ENCODE results near the gene TMEM203. TPM values are rescaled to one million over a fixed set of nuclear protein-coding genes. Genes with fewer than 3 reads are reported as not detected.

TMEM203 gene
- total RNA-seq, 2 donors from 2014 or later: 25.0 to 43.9 TPM

- peaks cover 4 to 7% of the 10 kb centered on the region in 2 donors for H3K4me1 Mint-ChIP-seq (ENCODE audit: low read depth in 2 of 2)
- H3K4me3 Mint-ChIP-seq: no peak overlapping the region
- H3K36me3 Mint-ChIP-seq: no peaks in the 10 kb centered on the region
- no peaks in the 10 kb centered on the region for H3K27me3 Mint-ChIP-seq
- DNase-seq (ENCODE audit: low spot score) (no peak), ATAC-seq (no peak)
- H3K9me3 Mint-ChIP-seq: no peaks in the 10 kb centered on the region
- no peak overlapping the region for H3K27ac Mint-ChIP-seq
These were observed 10.5 kb downstream of the TMEM203 start for GRCh38 chr9:137194909-137195308.

- Mint-ChIP-seq H3K36me3 (no peaks in the 10 kb centered on the region), H3K27ac (no peak overlapping the region), H3K4me3 (no peak overlapping the region), H3K9me3 (no peaks in the 10 kb centered on the region), H3K4me1 (ENCODE audit: low read depth in 2 of 2) (peaks cover 4 to 7% of the 10 kb centered on the region in 2 donors), H3K27me3 (no peaks in the 10 kb centered on the region)
- ATAC-seq: no peak
- DNase-seq (ENCODE audit: low spot score): no peak
These were observed 11.1 kb downstream of the TMEM203 start for GRCh38 chr9:137194388-137194787.

GRCh38 chr9:137193771-137194170 lies 11.7 kb downstream of the TMEM203 start:
- Mint-ChIP-seq H3K4me3 (no peak overlapping the region), H3K27ac (no peak overlapping the region), H3K36me3 (no peaks in the 10 kb centered on the region), H3K4me1 (ENCODE audit: low read depth in 2 of 2) (peaks cover 7 to 8% of the 10 kb centered on the region in 2 donors), H3K27me3 (no peaks in the 10 kb centered on the region), H3K9me3 (no peaks in the 10 kb centered on the region)
- ATAC-seq (no peak), DNase-seq (ENCODE audit: low spot score) (no peak)

- H3K4me3 Mint-ChIP-seq: no peak overlapping the region
These were observed 12.6 kb downstream of the TMEM203 start for GRCh38 chr9:137192859-137193258.

DNA sequence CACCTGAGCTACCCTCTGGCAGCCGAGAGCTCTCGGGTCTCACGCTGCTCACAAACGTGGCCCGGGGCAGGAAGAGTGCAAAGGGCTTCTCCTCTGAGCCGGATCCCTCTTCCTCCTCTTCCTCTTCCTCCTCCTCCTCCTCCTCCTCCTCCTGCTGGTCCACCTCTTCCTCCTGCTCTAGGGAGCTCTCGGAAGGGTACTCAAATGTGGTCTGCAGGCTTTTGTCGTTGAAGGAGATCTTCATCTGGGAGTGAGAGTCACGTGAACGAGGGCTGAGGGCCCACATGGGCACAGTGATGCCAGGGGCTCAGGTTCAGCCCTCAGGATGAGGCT lies 13.0 kb downstream of the TMEM203 start:
- H3K4me1 Mint-ChIP-seq (ENCODE audit: low read depth in 2 of 2): peaks cover 11% of the 10 kb centered on the region in 2 donors

More at GRCh38 chr9:137192859-137193258, 12.6 kb downstream of the TMEM203 start:
- Mint-ChIP-seq H3K4me1 (ENCODE audit: low read depth in 2 of 2) (peaks cover 7 to 8% of the 10 kb centered on the region in 2 donors), H3K27me3 (no peaks in the 10 kb centered on the region), H3K36me3 (no peaks in the 10 kb centered on the region), H3K27ac (no peak overlapping the region), H3K9me3 (no peaks in the 10 kb centered on the region)
- no peak for ATAC-seq
- DNase-seq (ENCODE audit: low spot score): no peak

DNA sequence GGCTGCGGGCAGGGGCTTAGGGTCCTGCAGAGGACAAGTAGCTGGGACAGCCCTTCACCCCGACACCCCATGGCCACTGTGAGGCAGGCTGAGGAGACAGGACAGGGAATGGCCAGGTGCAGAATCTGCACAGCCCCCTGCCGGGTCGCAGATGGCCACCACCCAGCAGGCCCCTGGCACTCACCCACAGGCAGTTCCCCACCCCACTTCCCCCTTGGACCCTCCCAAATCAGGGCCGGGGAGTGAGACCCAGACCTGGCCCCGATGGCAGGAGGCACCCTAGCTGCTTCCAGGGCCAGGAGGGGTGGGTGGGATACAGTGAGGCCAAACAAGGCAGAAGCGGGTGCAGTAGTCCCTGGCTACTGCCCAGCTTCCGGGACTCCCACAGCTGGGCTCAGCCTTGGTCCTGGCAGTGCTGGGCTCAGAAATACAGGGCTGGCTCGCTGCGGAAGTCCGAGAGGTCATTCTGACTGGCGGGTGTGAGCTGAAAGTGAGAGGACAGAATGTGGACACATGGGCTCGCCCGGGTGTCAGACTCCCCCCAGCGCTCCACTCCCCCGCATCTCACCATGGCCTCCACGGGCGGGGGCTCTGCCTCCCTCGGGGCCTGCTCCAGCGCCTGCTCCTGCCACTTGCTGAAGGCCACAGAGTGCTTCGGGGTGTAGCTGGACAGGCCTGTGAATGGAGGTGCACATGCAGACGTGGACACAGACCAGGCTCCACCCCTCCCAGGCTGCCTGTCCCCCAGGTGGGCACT lies 13.6 kb downstream of the TMEM203 start:
- DNase-seq (ENCODE audit: low spot score) (no peak), ATAC-seq (no peak)
- H3K4me3 Mint-ChIP-seq: no peak overlapping the region
- H3K36me3 Mint-ChIP-seq: no peaks in the 10 kb centered on the region
- H3K27me3 Mint-ChIP-seq: no peaks in the 10 kb centered on the region
- peaks cover 13 to 14% of the 10 kb centered on the region in 2 donors for H3K4me1 Mint-ChIP-seq (ENCODE audit: low read depth in 2 of 2)
- no peak overlapping the region for H3K27ac Mint-ChIP-seq
- no peaks in the 10 kb centered on the region for H3K9me3 Mint-ChIP-seq

More for the DNA sequence above, 13.0 kb downstream of the TMEM203 start:
- H3K9me3 Mint-ChIP-seq: no peaks in the 10 kb centered on the region
- H3K27me3 Mint-ChIP-seq: no peaks in the 10 kb centered on the region
- H3K4me3 Mint-ChIP-seq: no peak overlapping the region
- ATAC-seq: no peak
- no peak overlapping the region for H3K27ac Mint-ChIP-seq
- DNase-seq (ENCODE audit: low spot score): no peak
- H3K36me3 Mint-ChIP-seq: no peaks in the 10 kb centered on the region

DNA sequence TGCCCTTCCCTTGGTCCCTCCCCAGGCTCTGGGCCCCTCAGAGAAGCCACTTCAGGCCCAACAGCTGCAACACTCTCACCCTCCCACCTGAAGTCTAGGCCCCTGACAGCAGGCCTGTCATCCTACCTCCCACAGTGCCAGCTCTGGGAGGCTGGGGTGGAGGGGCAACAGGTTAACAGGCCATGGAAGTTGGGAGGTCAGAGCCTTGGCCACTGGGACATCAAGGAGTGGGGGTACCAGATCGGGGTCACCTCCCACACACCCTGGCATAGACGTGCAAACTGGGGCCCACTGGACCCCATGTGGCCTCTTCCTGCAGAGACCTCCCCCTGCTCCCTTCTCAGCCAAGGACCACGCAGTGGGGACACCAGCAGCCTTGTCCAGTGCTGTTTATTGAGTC lies 14.2 kb downstream of the TMEM203 start:
- H3K9me3 Mint-ChIP-seq: no peaks in the 10 kb centered on the region
- ATAC-seq (no peak), DNase-seq (ENCODE audit: low spot score) (no peak)
- peaks cover 13 to 19% of the 10 kb centered on the region in 2 donors for H3K4me1 Mint-ChIP-seq (ENCODE audit: low read depth in 2 of 2)
- peak overlapping the region; percentile 68 to 87 for H3K27ac Mint-ChIP-seq
- no peaks in the 10 kb centered on the region for H3K27me3 Mint-ChIP-seq
- no peaks in the 10 kb centered on the region for H3K36me3 Mint-ChIP-seq
- H3K4me3 Mint-ChIP-seq: peak overlapping the region; percentile 66

GRCh38 chr9:137190315-137190856 lies 15.1 kb downstream of the TMEM203 start:
- no peak for DNase-seq (ENCODE audit: low spot score)
- no peak for ATAC-seq
- peaks cover 13 to 19% of the 10 kb centered on the region in 2 donors for H3K4me1 Mint-ChIP-seq (ENCODE audit: low read depth in 2 of 2)
- H3K9me3 Mint-ChIP-seq: no peaks in the 10 kb centered on the region
- peak overlapping the region; percentile 66 for H3K4me3 Mint-ChIP-seq
- H3K27ac Mint-ChIP-seq: peak overlapping the region; percentile 68 to 87
- H3K36me3 Mint-ChIP-seq: no peaks in the 10 kb centered on the region
- H3K27me3 Mint-ChIP-seq: no peaks in the 10 kb centered on the region

DNA sequence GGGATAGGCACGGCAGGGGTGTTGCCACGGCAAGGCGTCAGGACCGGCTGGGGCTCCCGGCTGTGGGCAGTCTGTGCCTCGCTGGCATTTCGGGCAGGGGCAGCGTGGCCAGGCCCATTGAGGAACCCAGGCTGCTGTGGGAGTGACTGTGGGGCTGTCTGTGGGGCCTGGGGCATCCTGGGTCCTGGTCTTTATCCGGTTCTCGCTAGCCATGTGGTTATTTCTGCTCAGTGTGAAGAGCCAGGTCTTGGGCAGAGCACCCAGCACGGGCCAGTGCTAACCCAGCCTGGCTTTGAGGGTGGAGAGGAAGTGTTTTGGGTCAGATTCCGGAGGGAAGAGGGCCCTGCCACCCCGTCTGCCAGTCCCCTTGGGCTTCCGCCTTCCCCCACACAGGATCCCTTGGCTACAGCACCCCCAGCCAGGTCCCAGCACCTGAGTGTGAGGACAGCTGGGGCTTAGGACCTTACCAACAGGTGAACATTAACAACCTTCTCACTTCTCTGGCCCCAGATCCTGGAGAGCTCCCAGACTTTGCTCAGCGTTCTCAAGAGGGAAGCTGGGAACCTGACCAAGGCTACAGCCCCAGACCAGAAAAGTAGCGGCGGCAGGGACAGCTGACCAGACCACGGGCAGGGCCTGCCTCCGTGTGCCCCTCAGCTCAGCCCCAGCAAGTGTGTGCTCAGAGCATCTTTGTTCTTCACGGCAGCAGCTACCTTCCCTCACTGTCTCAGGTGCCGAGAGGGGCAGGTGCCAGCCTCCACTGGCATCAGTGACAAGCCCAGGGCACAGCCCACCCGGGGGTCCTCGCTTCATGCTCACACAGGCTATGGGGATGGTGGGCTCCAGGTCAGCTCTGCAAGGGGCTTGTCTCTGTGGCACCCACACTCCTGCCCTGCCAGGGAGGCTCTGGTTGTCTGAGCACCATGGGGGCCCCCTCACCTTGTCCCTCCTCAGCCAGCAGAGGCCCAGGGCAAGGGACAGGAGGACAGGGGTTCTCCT lies 15.9 kb downstream of the TMEM203 start:
- peak overlapping the region; percentile 96 for H3K4me3 Mint-ChIP-seq
- no peaks in the 10 kb centered on the region for H3K9me3 Mint-ChIP-seq
- H3K27me3 Mint-ChIP-seq: no peaks in the 10 kb centered on the region
- no peaks in the 10 kb centered on the region for H3K36me3 Mint-ChIP-seq
- peaks cover 13 to 19% of the 10 kb centered on the region in 2 donors for H3K4me1 Mint-ChIP-seq (ENCODE audit: low read depth in 2 of 2)
- DNase-seq (ENCODE audit: low spot score): peak; percentile 73
- ATAC-seq: no peak
- H3K27ac Mint-ChIP-seq: peak overlapping the region; percentile 80 to 84

DNA sequence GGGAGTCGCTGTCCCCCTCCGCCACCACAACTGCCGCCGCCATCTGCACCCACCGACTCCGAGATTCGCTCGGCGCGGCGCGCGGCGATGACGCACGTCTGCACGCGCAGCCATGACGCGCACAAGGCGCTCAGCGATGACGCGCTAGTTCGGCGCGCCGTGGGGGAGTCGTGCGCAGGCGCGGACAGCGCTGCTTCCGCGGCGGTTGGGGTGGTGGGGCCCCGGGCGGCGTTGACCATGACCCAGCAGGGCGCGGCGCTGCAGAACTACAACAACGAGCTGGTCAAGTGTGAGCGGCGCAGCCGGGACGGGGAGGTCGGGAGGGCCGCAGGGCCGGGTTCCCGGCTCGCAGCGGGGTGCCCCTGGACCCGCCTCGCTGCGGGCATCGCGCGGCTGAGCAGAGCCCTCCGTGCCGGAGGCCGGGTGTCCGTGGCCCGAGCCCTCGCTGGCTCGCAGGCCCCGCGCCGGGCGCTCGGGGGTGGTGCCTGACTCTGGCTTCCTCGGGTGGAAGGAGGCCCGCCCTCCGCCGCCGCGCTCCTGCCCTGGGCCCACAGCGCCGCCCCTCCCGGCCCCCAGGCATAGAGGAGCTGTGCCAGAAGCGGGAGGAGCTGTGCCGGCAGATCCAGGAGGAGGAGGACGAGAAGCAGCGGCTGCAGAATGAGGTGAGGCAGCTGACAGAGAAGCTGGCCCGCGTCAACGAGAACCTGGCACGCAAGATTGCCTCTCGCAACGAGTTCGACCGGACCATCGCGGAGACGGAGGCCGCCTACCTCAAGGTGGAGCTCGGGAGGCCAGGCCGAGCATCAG lies 16.8 kb downstream of the TMEM203 start, which contains the start of the genes ANAPC2 and SSNA1:
TSS of gene ANAPC2 (minus strand) at position 71 of the 807 bp plus-strand sequence. CDS start at position 43, 28 bp downstream.
TSS of gene SSNA1 (plus strand) at position 187 of the 807 bp plus-strand sequence. CDS start at position 238, 51 bp downstream.
- Mint-ChIP-seq H3K27me3 (no peaks in the 10 kb centered on the region), H3K4me3 (peak within 1 kb of the TSS; percentile 96), H3K4me1 (ENCODE audit: low read depth in 2 of 2) (peaks cover 20 to 24% of the 10 kb centered on the region in 2 donors), H3K9me3 (no peaks in the 10 kb centered on the region), H3K27ac (peak within 1 kb of the TSS; percentile 80 to 84), H3K36me3 (peaks cover 6% of the 10 kb centered on the region)
- DNase-seq (ENCODE audit: low spot score) (peak; percentile 95), ATAC-seq (peak; percentile 90 to 93)

GRCh38 chr9:137188086-137188489 lies 17.4 kb downstream of the TMEM203 start:
- Mint-ChIP-seq H3K27me3 (no peaks in the 10 kb centered on the region), H3K36me3 (peaks cover 6% of the 10 kb centered on the region), H3K4me1 (ENCODE audit: low read depth in 2 of 2) (peaks cover 20 to 24% of the 10 kb centered on the region in 2 donors), H3K27ac (peak overlapping the region; percentile 80 to 84), H3K4me3 (peak overlapping the region; percentile 96), H3K9me3 (no peaks in the 10 kb centered on the region)
- peak in 1 of 2 donors; percentile 52 for ATAC-seq
- no peak for DNase-seq (ENCODE audit: low spot score)

DNA sequence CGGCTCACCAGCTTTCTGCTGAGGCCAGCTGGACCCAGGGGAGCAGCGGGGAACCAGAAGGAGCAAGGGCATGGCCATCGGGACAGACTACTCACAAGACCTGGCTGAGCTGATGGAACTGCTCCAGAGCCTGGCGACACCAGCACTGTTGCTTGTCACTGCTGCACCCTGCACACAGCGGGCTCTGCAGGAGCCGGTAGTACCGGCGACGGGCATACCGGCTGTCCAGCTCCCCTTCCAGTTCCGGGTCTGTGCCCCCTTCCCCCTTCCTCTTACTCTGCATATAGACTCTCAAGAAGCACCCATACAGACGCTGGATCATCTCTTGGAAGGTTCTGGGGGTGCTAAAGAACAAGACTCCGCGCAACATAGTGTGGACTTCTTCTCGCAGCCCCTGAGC lies 18.1 kb downstream of the TMEM203 start:
- H3K9me3 Mint-ChIP-seq: no peaks in the 10 kb centered on the region
- H3K27ac Mint-ChIP-seq: peak overlapping the region; percentile 80 to 84
- DNase-seq (ENCODE audit: low spot score) (no peak), ATAC-seq (no peak)
- H3K36me3 Mint-ChIP-seq: peaks cover 6% of the 10 kb centered on the region
- no peaks in the 10 kb centered on the region for H3K27me3 Mint-ChIP-seq
- H3K4me3 Mint-ChIP-seq: peak overlapping the region; percentile 96
- peaks cover 20 to 24% of the 10 kb centered on the region in 2 donors for H3K4me1 Mint-ChIP-seq (ENCODE audit: low read depth in 2 of 2)

GRCh38 chr9:137186385-137186784 lies 19.1 kb downstream of the TMEM203 start:
- H3K4me1 Mint-ChIP-seq (ENCODE audit: low read depth in 2 of 2): peaks cover 20 to 28% of the 10 kb centered on the region in 2 donors
- peak overlapping the region; percentile 96 for H3K4me3 Mint-ChIP-seq
- peaks cover 6% of the 10 kb centered on the region for H3K36me3 Mint-ChIP-seq
- no peak overlapping the region for H3K27ac Mint-ChIP-seq
- no peaks in the 10 kb centered on the region for H3K27me3 Mint-ChIP-seq
- H3K9me3 Mint-ChIP-seq: no peaks in the 10 kb centered on the region
- ATAC-seq (no peak), DNase-seq (ENCODE audit: low spot score) (no peak)

Measured in natural killer cell treated with Interleukin-12 subunit alpha and Interleukin-12 subunit beta and Interleukin-15 and Interleukin-18, amount 100 ng/mL, for 72 hours (primary cell).